HG02973 (cell line): ENCODE data around the gene ALDH8A1.

Experiments
- ATAC-seq: cut with Tn5 transposase; IDR thresholded peaks from one replicate; pipeline ENCODE4 v1.9.1; 2021; ENCODE audit warnings: moderate library complexity; ENCODE audit not compliant: unreplicated experiment

The ALDH8A1 gene

GRCh38 chr6:134873500-134874388, 76.2 kb downstream of the ALDH8A1 start:
- ATAC-seq, result no peak

DNA sequence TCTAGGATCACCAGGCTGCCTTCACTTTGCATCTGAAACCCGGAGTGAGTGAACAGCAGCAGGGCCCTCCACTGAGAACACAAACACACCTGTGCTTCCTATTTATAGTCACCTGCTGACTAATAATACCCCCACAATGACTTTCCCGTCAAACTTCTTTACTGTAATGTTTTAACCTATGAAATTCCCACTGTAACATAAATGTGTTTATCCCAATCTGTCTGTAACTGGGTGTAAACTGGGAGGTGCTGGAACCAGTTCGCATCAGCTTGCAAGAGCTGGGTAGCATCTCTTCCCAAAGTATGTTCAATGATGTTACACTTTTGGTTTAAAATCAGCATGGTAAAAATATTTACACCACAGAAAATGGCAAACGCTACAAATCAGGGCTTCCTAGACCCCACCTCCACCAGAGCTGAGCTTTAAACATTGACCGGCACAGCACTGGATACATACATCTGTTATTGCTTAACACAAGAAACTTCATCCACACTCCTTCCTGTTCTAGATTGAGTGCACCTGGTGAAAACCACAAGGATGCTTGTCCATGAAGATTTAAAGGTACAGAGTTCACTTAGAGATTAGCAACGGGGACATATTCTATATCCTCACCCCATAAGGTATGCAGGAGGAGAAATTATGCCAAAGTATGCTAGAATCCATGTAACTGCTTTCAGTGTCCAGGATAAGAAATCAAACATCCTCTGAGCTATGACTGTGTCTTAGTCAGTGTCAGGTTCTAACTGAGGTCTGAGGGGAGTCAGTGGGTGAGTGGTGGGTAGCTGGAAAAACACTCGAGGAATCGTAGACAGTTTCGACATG, 79.0 kb downstream of the ALDH8A1 start:
- peak; percentile 92 for ATAC-seq

GRCh38 chr6:134868812-134869211, 81.1 kb downstream of the ALDH8A1 start:
- ATAC-seq, result no peak
